Measurements from ENCODE around the gene PARN. TPM values are rescaled to one million over a fixed set of nuclear protein-coding genes. Genes with fewer than 3 reads are reported as not detected.

The PARN gene
- total RNA-seq, 1 donor from 2014 or later: 26.5 TPM

DNA sequence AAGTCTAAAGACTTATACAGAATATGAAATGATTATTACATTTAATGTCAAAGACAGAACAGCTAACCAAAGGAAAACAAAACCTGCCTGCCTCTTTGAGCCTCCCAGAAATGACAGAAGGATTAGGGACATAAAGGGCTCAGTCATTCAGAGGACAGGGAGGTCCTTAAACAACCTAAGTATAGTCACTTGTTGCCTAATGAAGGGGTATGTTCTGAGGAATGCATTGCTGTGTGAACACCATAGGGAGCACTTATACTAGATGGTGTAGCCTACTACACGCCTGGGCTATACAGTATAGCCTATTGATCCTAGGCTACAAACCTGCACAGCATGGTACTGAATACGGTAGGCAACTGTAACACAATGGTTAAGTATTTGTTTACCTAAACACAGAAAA is 106.4 kb downstream of the PARN start:
- H3K4me3 Mint-ChIP-seq: no peak overlapping the region
- no peaks in the 10 kb centered on the region for H3K27me3 Mint-ChIP-seq (ENCODE audit: low read depth)
- no peak overlapping the region for H3K27ac Mint-ChIP-seq (ENCODE audit: unreplicated experiment)
- H3K4me1 Mint-ChIP-seq: peaks cover 33% of the 10 kb centered on the region
- DNase-seq (ENCODE audit: low read depth, low spot score): no peak
- H3K9me3 Mint-ChIP-seq: no peaks in the 10 kb centered on the region
- no peaks in the 10 kb centered on the region for H3K36me3 Mint-ChIP-seq (ENCODE audit: low read depth)
- TF ChIP-seq, protein P1, sequence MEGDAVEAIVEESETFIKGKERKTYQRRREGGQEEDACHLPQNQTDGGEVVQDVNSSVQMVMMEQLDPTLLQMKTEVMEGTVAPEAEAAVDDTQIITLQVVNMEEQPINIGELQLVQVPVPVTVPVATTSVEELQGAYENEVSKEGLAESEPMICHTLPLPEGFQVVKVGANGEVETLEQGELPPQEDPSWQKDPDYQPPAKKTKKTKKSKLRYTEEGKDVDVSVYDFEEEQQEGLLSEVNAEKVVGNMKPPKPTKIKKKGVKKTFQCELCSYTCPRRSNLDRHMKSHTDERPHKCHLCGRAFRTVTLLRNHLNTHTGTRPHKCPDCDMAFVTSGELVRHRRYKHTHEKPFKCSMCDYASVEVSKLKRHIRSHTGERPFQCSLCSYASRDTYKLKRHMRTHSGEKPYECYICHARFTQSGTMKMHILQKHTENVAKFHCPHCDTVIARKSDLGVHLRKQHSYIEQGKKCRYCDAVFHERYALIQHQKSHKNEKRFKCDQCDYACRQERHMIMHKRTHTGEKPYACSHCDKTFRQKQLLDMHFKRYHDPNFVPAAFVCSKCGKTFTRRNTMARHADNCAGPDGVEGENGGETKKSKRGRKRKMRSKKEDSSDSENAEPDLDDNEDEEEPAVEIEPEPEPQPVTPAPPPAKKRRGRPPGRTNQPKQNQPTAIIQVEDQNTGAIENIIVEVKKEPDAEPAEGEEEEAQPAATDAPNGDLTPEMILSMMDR (conservative IDR thresholded peaks at IDR 0.05): no peak

DNA sequence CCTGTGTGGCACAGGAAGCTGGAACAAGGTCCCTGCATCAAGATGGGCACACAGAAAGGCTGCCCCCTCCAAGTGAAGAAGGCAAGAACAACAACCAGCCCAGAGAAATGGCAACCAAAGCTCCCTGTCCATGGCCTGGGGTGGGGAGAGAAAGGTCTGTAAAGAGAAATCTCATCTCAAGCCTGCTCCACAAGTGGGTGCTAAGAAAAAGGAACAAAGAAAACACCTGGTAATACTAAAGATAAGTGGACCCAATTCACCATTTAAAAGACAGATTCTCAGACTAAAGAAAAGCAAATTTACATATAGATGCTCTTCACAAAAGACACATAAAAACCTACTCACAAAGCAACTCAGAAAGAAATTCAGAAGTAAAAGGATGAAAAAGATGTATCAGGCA is 107.4 kb downstream of the PARN start:
- TF ChIP-seq, protein P1 (conservative IDR thresholded peaks at IDR 0.05): no peak
- H3K36me3 Mint-ChIP-seq (ENCODE audit: low read depth): no peaks in the 10 kb centered on the region
- no peaks in the 10 kb centered on the region for H3K27me3 Mint-ChIP-seq (ENCODE audit: low read depth)
- peak overlapping the region; percentile 1 for H3K27ac Mint-ChIP-seq (ENCODE audit: unreplicated experiment)
- H3K4me1 Mint-ChIP-seq: peaks cover 33% of the 10 kb centered on the region
- DNase-seq (ENCODE audit: low read depth, low spot score): no peak
- H3K4me3 Mint-ChIP-seq: no peak overlapping the region
- H3K9me3 Mint-ChIP-seq: no peaks in the 10 kb centered on the region

DNA sequence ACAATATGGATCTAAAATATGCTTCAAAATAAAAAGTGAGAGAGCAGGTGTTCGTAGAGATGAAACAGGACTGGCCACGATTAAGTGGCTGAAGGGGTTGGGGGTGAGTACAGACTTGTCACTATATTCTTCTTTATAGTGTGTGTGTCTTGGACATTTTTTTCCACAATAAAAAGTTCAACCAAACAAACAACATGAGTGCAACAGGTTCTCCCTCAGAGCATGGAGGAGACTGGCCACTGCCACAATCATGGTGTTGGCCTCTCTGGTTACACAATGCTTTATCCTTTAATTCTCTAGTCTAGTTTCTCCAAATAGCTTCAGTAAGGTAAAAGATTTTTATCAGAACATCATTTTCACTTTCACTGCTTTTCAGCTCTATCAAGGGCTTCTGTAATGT is 109.3 kb downstream of the PARN start:
- no peaks in the 10 kb centered on the region for H3K9me3 Mint-ChIP-seq
- no peaks in the 10 kb centered on the region for H3K27me3 Mint-ChIP-seq (ENCODE audit: low read depth)
- no peak overlapping the region for H3K27ac Mint-ChIP-seq (ENCODE audit: unreplicated experiment)
- TF ChIP-seq, protein P1 (conservative IDR thresholded peaks at IDR 0.05): no peak
- peaks cover 22% of the 10 kb centered on the region for H3K4me1 Mint-ChIP-seq
- DNase-seq (ENCODE audit: low read depth, low spot score): no peak
- no peak overlapping the region for H3K4me3 Mint-ChIP-seq
- H3K36me3 Mint-ChIP-seq (ENCODE audit: low read depth): no peaks in the 10 kb centered on the region

DNA sequence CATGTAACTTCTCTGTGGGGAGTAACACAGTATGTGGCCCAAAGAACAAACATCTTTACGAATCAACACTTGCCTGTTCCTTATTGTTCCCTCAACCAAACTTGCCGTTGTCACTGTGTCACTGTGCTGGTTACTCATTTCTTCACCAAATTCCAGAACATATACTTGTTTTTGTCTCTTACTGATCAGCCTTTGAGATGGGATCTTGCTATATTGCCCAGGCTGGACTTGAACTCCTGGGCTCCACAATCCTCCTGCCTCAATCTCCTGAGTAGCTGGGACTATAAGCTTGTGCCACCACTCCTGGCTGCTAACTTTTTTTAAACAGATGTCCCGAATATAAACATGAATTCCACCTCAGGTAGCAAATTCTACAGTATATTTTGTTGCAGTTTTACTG is 115.1 kb downstream of the PARN start:
- Mint-ChIP-seq H3K27me3 (ENCODE audit: low read depth) (no peaks in the 10 kb centered on the region), H3K4me1 (peaks cover 5% of the 10 kb centered on the region), H3K36me3 (ENCODE audit: low read depth) (no peaks in the 10 kb centered on the region), H3K9me3 (no peaks in the 10 kb centered on the region), H3K27ac (ENCODE audit: unreplicated experiment) (no peak overlapping the region), H3K4me3 (no peak overlapping the region)
- no peak for DNase-seq (ENCODE audit: low read depth, low spot score)
- TF ChIP-seq, protein P1 (conservative IDR thresholded peaks at IDR 0.05): no peak

DNA sequence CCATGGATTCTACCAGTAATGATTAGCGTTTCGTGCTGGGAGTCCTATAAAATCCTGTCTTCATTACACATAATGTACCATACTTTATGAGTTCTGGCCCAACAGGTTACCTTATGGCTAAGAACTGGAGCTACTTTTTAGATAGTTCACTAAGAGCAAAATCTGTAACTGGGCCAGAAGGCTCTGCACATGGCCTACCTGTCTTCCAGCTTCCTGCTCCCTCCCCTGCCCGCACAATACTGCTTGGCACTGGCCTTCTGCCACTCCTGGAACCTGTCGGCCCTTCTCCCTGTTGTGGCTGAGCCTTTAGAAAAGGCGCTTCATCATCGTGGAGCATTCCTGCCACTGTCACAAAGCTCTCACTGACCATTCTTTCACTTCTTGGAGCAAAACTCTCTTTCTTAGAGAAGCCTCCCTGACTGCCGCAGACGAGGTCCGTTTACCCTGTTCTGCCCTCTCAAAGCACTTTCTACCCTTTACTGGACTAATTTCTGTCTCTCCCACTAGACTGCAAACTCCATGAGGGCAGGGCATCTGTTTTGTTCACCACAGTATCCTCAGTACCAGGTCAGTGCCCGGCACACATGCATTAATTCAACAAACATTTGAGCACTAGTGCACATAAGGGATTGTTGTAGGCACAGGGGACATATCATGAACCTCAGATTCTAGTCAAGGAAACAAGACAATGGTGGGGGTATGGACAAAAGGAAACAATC is 116.5 kb downstream of the PARN start:
- Mint-ChIP-seq H3K27me3 (ENCODE audit: low read depth) (no peaks in the 10 kb centered on the region), H3K9me3 (no peaks in the 10 kb centered on the region), H3K27ac (ENCODE audit: unreplicated experiment) (no peak overlapping the region), H3K36me3 (ENCODE audit: low read depth) (no peaks in the 10 kb centered on the region), H3K4me1 (peaks cover 5% of the 10 kb centered on the region), H3K4me3 (no peak overlapping the region)
- no peak for DNase-seq (ENCODE audit: low read depth, low spot score)
- TF ChIP-seq, protein P1 (conservative IDR thresholded peaks at IDR 0.05): no peak

Data from neural crest cell (in vitro differentiated cells).